HG03558 (cell line): ENCODE measurements around the gene B3GNT4.
"Not testable (repeated sequence)": the region's sequence is repeated elsewhere in the genome, so short reads cannot be mapped to it uniquely, and the experiment has no call there.

Source experiments
- ATAC-seq: cut with Tn5 transposase; IDR thresholded peaks from one replicate; pipeline ENCODE4 v1.9.1; 2021; ENCODE audit warnings: moderate number of reproducible peaks; ENCODE audit not compliant: unreplicated experiment; ENCODE audit errors: extremely low read depth

Gene B3GNT4

DNA sequence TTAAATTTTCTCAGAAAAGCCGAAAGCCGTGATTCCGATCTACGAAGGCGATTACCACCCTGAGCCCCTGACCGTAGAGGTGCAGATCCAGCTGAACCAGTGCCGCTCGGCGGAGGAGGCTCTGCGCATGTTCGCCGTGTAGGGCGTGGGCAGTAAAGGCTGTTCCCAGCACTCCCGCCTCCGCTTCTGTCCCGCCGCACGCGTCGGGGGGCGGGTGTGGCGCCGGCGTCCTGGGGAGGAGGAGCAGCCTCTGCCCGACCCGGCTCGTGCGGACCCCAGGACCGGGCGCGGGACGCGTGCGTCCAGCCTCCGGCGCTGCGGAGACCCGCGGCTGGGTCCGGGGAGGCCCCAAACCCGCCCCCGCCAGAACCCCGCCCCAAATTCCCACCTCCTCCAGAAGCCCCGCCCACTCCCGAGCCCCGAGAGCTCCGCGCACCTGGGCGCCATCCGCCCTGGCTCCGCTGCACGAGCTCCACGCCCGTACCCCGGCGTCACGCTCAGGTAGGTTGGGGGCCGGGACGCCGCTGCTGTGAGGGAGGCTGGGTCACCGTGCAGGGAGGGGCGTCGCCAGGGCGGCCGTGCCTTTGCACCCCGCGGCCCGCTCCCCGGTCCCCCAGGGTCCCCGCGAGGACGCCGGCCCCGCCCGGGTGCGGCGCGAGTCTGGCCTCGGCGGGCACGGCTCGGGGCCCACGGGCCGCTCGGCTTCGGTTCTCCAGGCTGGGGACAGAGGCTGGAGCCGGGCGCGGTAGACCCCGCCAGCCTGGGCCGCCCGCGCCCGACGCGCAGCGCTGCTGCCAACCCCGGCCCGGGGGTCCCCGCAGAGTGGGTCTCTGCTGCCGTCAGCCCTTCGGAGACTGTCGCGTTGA lies at the start of gene B3GNT4:
TSS of gene B3GNT4 (plus strand) at position 409 of the 866 bp plus-strand sequence. CDS start 910 bp downstream, outside the sequence.
- ATAC-seq: no peak

DNA sequence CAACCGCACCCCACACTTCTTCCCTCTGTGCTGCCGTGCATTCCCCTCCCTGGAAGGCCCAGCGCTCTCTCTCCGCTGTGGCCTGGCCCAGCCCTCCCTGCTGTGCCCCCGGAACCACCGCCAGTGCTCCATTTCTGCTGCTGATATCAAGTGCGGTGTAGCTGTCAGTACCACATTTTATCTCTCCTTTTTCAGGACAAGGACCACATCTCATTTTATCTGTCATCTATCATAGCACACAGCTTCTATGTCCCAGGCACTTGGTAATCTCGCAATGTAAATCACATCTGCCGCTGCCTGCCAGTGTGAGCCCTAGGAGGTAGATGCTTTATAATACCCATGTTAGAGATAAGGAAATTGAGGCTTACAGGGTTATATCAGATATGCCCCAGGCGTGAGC lies 47.8 kb upstream of the B3GNT4 start:
- no peak for ATAC-seq

DNA sequence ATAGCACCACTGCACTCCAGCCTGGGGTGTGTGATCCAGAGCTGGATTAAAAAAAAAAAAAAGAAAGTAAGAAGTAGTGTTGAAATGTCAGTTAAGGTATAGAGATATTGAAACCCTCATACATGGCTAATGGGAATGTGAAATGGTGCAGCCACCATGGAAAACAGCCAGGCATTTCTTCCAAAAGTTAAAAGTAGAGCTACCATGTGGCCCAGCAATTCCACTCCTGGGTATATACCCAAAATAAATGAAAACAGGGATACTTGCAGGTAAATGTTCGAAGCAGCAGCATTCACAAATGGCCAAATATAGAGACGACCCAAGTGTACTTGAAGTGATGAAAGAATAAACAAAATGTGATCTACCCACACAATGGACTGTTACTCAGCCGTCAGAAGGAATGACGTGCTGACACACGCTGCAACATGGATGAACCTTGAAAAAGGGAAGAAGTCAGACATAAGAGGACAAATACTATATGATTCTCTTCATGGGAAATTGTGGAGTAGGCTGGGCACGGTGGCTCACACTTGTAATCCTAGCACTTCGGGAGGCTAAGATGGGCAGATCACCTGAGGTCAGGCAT lies 44.7 kb upstream of the B3GNT4 start:
- no peak for ATAC-seq

DNA sequence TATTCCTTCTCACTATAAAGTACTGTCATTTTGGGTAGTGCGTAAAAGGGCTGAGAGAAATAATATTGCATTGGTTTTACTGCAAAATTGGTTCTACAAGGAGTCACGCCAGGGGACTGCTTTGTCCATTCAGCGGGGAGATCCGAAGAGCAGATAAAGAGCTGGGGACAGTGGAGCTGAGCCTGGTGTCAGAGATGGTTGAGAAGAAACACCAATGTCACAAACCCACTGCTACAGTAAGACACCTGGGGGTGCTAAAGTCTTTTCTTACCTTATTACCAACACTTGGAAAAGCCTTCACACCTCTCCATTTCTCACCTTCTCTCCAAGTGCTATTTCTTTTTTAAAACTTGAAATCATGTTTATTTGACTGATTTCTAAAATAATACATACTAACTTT lies 43.6 kb upstream of the B3GNT4 start:
- ATAC-seq: no peak

DNA sequence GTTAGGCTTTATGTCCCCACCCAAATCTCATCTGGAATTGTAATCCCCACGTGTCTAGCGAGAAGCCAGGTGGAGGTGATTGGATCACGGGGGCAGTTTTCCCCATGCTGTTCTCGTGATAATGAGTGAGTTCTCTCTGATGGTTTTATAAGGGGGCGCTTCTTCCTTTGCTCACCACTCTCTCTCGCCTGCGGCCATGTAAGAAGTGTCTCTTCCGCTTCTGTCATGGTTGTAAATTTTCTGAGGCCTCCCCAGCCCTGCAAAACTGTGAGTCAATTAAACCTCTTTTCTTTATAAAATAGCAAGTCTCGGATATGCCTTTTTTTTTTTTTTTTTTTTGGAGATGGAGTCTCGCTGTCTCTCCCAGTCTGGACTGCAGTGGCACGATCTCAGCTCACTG lies 42.7 kb upstream of the B3GNT4 start:
- ATAC-seq: no peak

DNA sequence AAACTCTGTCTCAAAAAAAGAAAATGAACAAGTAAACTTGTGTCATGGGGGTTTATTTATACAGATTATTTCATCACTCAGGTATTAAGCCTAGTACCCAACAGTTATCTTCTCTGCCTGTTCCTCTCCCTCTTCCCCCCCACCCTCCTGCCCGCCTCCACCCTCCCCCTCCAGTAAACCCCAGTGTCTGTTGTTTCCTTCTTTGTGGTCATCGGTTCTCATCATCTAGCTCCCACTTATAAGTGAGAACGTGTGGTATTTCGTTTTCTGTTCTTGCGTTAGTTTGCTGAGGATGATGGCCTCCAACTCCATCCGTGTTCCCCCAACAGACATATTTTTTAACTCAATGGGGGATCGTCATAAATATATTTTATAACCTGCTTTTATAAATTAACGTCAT lies 41.8 kb upstream of the B3GNT4 start:
- ATAC-seq: no peak

DNA sequence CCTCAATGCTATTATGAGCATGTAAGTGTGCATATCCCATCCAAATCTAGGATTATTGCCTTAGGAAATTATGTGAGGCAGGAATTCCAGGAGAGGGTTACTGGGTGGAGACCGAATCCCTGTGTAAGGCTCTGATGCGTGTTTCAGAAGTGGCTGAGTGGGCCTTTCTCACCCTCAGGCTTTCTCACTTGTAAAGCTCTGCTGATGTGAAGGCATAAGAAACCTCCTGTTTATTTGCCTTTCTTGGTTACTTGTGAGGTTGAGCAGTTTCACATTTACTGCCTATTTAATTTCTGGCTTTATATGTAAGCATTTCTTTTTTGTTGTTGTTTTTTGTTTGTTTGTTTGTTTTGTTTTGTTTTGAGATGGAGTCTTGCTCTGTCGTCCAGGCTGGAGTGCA lies 40.5 kb upstream of the B3GNT4 start:
- no peak for ATAC-seq

DNA sequence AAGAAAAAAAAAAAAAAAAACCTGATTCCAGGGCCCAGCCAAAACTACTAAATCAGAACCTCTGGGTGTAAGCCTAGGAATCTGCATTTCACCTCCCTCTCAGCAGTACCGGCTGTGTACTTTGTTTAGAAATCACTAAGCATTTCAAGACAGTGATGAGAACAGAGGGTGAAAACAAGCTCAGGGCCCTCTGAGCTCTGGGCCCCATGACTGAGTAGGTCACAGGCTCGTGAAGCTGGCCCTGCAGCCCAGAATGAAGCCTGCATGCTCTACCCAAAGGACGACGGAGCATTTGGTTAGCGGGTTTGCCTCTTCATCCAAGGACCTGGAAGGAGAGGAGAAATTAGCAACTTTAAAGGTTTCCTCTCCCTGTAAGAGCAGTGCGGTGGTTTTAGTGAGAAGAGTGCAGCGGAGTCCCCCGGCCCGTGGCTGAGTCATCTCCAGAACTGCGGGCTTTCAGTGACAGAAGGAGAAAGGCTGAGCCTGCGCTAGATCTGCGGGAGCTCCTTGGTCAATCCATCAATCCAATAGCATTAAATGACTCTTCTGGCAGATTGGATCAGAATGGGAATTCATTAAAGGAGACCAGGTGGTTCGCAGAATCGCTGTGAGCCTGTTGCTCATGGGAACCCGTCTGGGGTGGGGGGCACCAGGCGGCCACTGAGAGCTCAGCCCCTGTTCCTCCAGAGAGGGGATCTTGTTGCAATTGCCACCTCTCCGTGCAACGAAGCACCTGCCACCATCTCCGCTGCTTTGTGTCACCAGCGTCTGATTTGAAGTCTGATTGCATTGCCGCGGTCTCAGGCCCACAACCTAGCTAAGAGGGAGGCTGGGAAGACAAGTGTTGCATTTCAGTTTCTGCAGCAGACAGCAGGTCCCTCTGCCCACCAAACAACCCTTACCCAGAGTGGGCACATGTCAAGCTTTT lies 36.8 kb upstream of the B3GNT4 start:
- ATAC-seq: no peak

DNA sequence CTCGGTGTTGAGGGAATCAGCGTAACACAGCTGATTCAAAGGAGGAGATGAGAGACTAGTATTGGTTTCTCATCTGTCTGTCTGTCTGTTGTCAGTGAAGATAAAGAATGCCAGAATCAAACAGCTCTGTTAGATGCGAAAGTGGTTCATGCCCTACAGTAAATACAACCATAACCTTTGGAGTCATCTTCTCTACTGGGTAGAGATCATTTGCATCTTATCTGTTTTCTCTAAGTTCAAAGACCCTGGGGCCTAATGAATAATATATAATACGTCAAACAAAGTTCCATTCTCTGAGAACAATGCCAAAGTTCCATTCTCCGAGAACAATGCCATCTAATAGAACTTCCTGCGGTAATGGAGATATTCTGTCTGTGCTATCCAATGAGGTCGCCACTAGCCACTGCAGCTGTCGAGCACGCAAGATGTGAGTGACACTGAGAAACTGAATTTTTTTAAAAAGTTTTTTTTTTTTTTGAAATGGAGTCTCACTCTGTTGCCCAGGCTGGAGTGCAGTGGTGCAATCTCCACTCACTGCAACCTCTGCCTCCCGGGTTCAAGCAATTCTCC lies 36.1 kb upstream of the B3GNT4 start:
- ATAC-seq: no peak

DNA sequence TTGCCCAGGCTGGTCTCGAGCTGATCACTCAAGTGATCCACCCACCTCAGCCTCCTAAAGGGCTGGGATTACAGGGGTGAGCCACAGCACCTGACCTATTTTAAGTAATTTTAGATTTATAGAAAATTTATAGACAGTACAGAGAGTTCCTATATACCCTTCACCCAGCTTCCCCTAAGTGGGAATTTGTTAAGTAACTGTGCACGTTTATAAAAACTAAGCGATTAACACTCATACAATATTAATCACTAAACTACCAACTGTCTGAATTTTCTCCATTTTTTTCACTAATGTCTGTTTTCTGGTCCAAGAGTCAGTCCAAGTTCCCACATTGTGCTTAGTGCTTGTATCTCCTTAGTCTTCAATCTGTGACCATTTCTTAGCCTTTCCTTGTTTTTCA lies 35.0 kb upstream of the B3GNT4 start:
- ATAC-seq: no peak

DNA sequence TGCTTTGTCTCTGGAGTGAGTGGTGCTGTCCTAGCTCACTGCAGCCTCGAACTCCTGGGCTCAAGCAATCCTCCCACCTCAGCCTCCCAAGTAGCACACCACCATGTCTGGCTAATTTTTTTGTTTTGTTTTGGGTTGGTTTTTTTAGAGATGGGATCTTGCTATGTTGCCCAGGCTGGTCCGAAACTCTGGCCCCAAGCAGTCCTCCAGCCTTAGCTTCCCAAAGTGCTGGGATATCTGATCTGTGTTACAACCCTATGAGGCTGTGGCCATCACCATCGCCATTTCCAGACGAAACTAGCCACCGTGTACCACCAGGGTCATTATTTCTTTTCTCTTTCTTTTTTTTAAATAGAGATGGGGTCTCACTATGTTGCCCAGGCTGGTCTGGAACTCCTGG lies 32.1 kb upstream of the B3GNT4 start:
- no peak for ATAC-seq

DNA sequence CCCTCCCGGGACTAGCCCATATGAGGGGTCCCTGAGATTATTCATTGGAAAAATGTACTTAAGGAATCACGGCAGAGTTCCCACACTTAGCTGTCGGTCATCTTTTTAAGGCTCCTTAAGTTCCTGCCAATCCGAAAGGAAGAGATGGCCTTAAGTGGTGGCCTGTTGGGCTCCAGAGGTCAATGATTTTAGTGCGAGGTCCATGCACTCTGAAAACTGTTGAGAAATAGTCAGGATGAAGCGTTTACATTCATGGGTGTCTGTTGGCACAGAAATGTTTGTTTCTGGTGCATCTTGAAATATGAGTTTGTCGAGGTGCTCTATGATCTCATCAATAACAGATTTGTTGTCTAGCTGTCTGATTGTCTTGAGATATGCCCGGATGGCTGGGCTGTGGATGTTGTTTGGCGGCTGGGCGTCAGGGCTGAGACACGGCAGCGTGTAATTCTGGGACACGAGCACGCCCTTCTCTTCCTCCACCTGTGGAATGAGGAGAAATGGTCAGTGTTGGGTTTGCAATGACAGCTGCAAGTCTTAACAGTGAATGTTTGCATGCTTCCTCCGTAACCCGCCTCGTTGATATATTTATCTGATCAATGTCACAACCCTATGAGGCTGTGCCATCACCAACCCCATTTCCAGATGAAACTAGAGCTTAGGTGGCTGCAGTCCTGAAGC lies 31.1 kb upstream of the B3GNT4 start:
- no peak for ATAC-seq

DNA sequence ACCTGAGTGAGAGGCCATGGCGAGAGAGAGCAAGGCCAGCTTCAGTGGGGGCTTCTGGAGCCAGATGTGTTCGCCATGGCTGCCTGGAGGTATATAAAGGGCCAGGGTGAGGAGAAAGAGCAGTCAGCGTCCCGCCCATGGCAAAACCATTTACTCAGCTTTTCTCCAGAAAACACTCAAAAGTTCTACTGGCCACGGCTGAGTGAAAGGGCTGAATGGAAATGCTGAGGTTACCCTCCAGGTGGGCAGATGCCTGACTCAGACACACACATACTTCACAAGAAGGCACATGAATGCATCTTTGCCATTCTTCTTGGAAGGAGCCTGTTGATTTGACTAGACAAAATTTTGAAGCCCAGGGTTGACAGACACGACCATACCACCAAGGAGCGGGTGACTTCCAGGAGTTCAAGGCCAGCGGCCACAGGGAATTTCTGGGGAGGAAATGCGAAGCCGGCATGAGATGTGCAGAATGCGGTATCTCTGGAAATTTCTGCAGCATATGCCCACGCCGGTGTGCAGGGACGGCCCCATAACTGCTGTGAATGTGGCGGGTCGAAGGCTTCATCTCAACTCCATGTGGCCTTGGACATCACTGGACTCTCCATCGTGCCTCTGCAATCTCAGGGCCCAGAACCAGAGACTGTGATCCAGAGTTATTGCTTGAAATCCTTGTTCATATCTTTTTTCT lies 29.2 kb upstream of the B3GNT4 start, which contains the start of gene IL31:
TSS of gene IL31 (minus strand) at position 67 of the 691 bp plus-strand sequence. CDS start at position 18, 49 bp downstream.
- ATAC-seq: no peak

DNA sequence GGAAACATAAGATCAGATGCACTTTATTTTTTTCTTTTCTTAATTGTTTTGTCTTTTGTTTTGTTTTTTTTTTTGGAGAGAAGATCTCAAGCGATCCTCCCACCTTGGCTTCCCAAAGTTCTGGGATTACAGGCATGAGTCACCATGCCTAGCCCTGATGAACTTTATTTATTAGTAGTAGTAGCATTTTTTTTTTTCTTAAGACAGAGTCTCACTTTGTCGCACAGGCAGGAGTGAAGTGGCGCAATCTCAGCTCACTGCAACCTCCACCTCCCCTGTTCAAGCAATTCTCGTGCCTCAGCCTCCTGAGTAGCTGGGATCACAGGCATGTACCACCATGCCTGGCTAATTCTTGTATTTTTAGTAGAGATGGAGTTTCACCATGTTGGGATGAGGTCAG lies 27.0 kb upstream of the B3GNT4 start:
- not testable (repeated sequence) for ATAC-seq

DNA sequence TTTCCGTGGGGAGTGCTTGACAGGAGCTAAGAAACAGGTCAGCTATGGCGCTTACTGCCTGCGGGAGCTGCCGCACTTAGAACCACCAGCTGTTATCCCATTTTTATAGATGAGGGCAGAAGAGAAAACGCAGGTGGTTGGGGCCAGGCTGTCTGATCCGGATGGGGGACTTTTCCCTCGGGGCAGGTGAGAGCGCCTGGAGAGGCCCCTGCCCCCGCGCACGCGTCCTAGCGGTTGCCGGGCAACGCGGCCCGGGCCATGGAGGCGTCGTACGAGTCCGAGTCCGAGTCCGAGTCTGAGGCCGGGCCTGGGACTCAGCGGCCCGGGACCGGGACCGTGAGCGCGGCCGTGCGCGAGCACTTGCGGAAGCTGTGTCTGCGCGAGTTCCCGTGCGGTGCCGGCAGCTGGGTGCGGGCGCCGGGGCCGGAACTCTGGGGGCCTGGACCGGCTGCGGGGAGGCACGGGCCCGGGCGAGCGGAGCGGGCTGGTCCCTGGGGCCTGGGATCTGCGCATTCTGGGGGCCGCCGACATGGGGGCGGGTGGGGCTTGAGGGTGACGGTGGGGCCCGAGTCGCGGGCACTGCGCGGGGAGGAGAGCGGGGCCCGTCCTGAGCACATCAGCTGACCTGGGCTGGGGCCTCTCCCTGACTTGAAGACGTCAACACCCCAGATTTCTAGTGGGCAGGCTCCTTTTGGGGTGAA lies 20.5 kb upstream of the B3GNT4 start, which contains the start of gene LRRC43:
TSS of gene LRRC43 (plus strand) at position 237 of the 701 bp plus-strand sequence. CDS start at position 259, 22 bp downstream.
- ATAC-seq: no peak

DNA sequence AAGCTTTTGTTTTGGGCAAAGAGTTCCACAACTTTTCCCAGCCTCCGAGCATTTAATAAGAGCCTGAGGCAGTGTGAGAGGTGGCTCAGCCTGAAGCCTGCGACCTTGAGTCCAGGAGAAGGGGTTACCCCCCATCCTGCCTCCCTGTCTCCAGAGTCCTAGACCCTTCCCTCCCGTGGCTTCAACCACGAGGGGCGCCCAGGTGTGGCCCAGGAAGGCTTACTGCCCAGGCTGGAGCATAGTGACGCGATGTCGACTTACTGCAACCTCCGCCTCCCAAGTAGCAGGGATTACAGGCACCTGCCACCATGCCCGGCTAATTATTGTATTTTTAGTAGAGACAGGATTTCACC lies 19.9 kb upstream of the B3GNT4 start:
- no peak for ATAC-seq

DNA sequence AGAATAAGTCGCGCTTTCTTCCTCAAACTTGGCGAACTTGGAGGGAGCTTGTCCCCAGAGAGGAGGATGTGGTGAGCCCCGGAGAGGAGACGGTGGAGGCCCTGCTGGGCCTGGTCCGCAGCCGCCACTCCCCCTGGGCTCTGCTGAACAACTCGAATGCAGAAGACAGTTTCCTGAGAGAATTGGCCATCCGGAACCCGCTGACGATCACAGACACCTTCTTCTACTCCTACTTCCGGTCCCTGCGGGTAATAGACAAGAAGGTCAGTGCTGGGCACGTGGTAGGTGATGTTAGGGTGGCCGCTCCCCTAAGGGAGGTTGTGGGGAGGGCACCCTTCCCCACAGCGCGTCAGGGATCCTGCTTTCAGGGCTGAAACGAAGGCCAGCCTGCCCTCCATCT lies 19.0 kb upstream of the B3GNT4 start:
- no peak for ATAC-seq

DNA sequence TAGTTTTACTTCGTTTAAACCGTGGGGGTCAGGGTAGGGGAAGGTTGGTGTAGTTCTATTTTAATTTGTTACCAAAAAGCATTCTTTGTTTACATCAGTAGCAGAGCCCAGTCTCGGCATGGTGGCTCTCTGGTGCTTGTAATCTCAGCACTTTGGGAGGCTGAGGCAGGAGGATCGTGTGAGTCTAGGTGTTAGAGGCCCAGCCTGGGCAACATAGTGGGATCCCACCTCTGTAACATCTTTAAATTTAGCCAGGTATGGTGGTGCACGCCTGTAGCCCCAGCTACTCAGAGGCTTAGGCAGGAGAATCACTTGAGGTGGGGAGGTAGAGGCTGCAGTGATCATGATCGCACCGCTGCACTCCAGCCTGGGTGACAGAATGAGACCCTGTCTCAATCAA lies 18.4 kb upstream of the B3GNT4 start:
- ATAC-seq: no peak
